GM19025 (cell line): ENCODE results near the gene SUFU.
A peak's percentile ranks its signal among the peaks of the same experiment; 100 is the strongest.
"Not testable (repeated sequence)": the region's sequence is repeated elsewhere in the genome, so short reads cannot be mapped to it uniquely, and the experiment has no call there.

Experiments
- ATAC-seq: cut with Tn5 transposase; IDR thresholded peaks from one replicate; pipeline ENCODE4 v1.9.1; 2021; ENCODE audit warnings: mild to moderate bottlenecking, low read depth, moderate library complexity; ENCODE audit not compliant: unreplicated experiment

The SUFU gene

GRCh38 chr10:102660888-102661657 lies 157.3 kb downstream of the SUFU start:
- ATAC-seq: peak; percentile 79

GRCh38 chr10:102661658-102662028 lies 157.9 kb downstream of the SUFU start:
- no peak for ATAC-seq

- no peak for ATAC-seq
Observed at GRCh38 chr10:102665904-102666509, 162.2 kb downstream of the SUFU start.

GRCh38 chr10:102667411-102667810 lies 163.6 kb downstream of the SUFU start:
- ATAC-seq: not testable (repeated sequence)

GRCh38 chr10:102668326-102669107 lies 164.7 kb downstream of the SUFU start:
- ATAC-seq: no peak

- no peak for ATAC-seq
Observed at GRCh38 chr10:102669206-102670064, 165.7 kb downstream of the SUFU start.

- no peak for ATAC-seq
Observed at GRCh38 chr10:102670065-102670670, 166.4 kb downstream of the SUFU start.

GRCh38 chr10:102670871-102671434 lies 167.2 kb downstream of the SUFU start:
- ATAC-seq: no peak

GRCh38 chr10:102673236-102673818 lies 169.6 kb downstream of the SUFU start:
- no peak for ATAC-seq

- no peak for ATAC-seq
Observed at GRCh38 chr10:102673819-102674511, 170.2 kb downstream of the SUFU start.

GRCh38 chr10:102674566-102674965 lies 170.8 kb downstream of the SUFU start:
- ATAC-seq: no peak

GRCh38 chr10:102675011-102675665 lies 171.4 kb downstream of the SUFU start:
- ATAC-seq: no peak

GRCh38 chr10:102675666-102676533 lies 172.1 kb downstream of the SUFU start:
- ATAC-seq: no peak

- no peak for ATAC-seq
Observed at GRCh38 chr10:102676534-102677315, 173.0 kb downstream of the SUFU start.

GRCh38 chr10:102677331-102678067 lies 173.7 kb downstream of the SUFU start:
- no peak for ATAC-seq

GRCh38 chr10:102678068-102678400 lies 174.3 kb downstream of the SUFU start:
- no peak for ATAC-seq
